HEK293 (cell line): Measurements from ENCODE around the gene SCOC.

Experiments used
- CTCF ChIA-PET: fragments of 350-600 bp; formaldehyde crosslinking; extraction: SDS; loops from one replicate; lab custom pipeline; 2021; ENCODE audit warnings: antibody characterized with exemption; lab: Yijun Ruan, JAX
- POLR2A ChIA-PET: fragments of 300-600 bp; formaldehyde crosslinking; extraction: SDS; loops from one replicate; lab custom pipeline; 2020; ENCODE audit warnings: antibody characterized with exemption, inconsistent platforms; lab: Yijun Ruan, JAX
- H3K27ac ChIP-seq: fragments of 200-500 bp; sonication (Bioruptor generic); 2 replicates; pipeline ENCODE4 v1.5.1; 2014; ENCODE audit warnings: low read depth, low read length, control low read depth, inconsistent platforms; ENCODE audit errors: extremely low read depth
- H3K36me3 ChIP-seq, 2 experiments: fragments of 200-500 bp in 1 of 2; sonication (Bioruptor generic) in 1 of 2; 1 replicate in 1 of 2; 2 replicates in 1 of 2; pipeline ENCODE4 v1.5.1; 2014 to 2017; ENCODE audit warnings: inconsistent platforms in 2 of 2, low read length in 2 of 2; ENCODE audit not compliant: control insufficient read depth in 2 of 2, insufficient read depth in 1 of 2
- H3K4me1 ChIP-seq: fragments of 200-500 bp; sonication (Bioruptor generic); 2 replicates; pipeline ENCODE4 v1.5.1; 2014; ENCODE audit warnings: mild to moderate bottlenecking, low read length, inconsistent platforms; ENCODE audit not compliant: control insufficient read depth, insufficient read depth
- H3K4me3 ChIP-seq: 2 replicates; pipeline ENCODE4 v1.5.1; 2011; ENCODE audit warnings: low read depth, mild to moderate bottlenecking, control low read depth, low read length, moderate library complexity
- H3K9me3 ChIP-seq: fragments of 200-500 bp; sonication (Bioruptor generic); 2 replicates; pipeline ENCODE4 v1.5.1; 2014; ENCODE audit warnings: low read depth, low read length, inconsistent platforms; ENCODE audit not compliant: control insufficient read depth, insufficient read depth
- BCL11B ChIP-seq: fragments of 450-650 bp; formaldehyde crosslinking; IDR thresholded peaks from 2 replicates; pipeline ENCODE4 v1.5.1; 2016; ENCODE audit warnings: low read depth, missing biosample characterization, missing genetic modification characterization
- INSM2 ChIP-seq: fragments of 450-650 bp; formaldehyde crosslinking; IDR thresholded peaks from 2 replicates; pipeline ENCODE4 v1.5.1; 2016; ENCODE audit warnings: missing biosample characterization, missing genetic modification characterization
- PRDM2 ChIP-seq: fragments of 450-650 bp; formaldehyde crosslinking; IDR thresholded peaks from 2 replicates; pipeline ENCODE4 v1.5.1; 2016; ENCODE audit warnings: missing biosample characterization, missing genetic modification characterization, borderline replicate concordance
- ZBTB1 ChIP-seq: fragments of 450-650 bp; formaldehyde crosslinking; IDR thresholded peaks from 2 replicates; pipeline ENCODE4 v1.5.1; 2016; ENCODE audit warnings: missing biosample characterization, missing genetic modification characterization
- ZBTB8A ChIP-seq: fragments of 450-650 bp; formaldehyde crosslinking; IDR thresholded peaks from 2 replicates; pipeline ENCODE4 v1.5.1; 2016; ENCODE audit warnings: missing biosample characterization, missing genetic modification characterization
- ZFP3 ChIP-seq: fragments of 450-650 bp; formaldehyde crosslinking; IDR thresholded peaks from 2 replicates; pipeline ENCODE4 v1.5.1; 2016; ENCODE audit warnings: low read depth, missing biosample characterization, missing genetic modification characterization
- ZFP41 ChIP-seq: fragments of 450-650 bp; formaldehyde crosslinking; IDR thresholded peaks from 2 replicates; pipeline ENCODE4 v1.5.1; 2016; ENCODE audit warnings: missing biosample characterization, missing genetic modification characterization, borderline replicate concordance
- ZNF140 ChIP-seq: fragments of 450-650 bp; formaldehyde crosslinking; IDR thresholded peaks from 2 replicates; pipeline ENCODE4 v1.5.1; 2016; ENCODE audit warnings: missing biosample characterization, missing genetic modification characterization
- ZNF221 ChIP-seq: fragments of 450-650 bp; formaldehyde crosslinking; IDR thresholded peaks from 2 replicates; pipeline ENCODE4 v1.5.1; 2017; ENCODE audit warnings: missing biosample characterization, missing genetic modification characterization, borderline replicate concordance
- ZNF324 ChIP-seq: fragments of 450-650 bp; formaldehyde crosslinking; IDR thresholded peaks from 2 replicates; pipeline ENCODE4 v1.5.1; 2016; ENCODE audit warnings: missing biosample characterization, missing genetic modification characterization
- ZNF48 ChIP-seq: fragments of 450-650 bp; formaldehyde crosslinking; IDR thresholded peaks from 2 replicates; pipeline ENCODE4 v1.5.1; 2016; ENCODE audit warnings: missing biosample characterization, missing genetic modification characterization
- ZNF514 ChIP-seq: fragments of 450-650 bp; formaldehyde crosslinking; IDR thresholded peaks from 2 replicates; pipeline ENCODE4 v1.5.1; 2016; ENCODE audit warnings: missing biosample characterization, missing genetic modification characterization
- ZNF518A ChIP-seq: fragments of 450-650 bp; formaldehyde crosslinking; conservative IDR thresholded peaks from 2 replicates; pipeline ENCODE4 v1.5.1; 2016; ENCODE audit warnings: low read depth, missing biosample characterization, missing genetic modification characterization
- ZNF521 ChIP-seq: fragments of 450-650 bp; formaldehyde crosslinking; IDR thresholded peaks from 2 replicates; pipeline ENCODE4 v1.5.1; 2017; ENCODE audit warnings: missing biosample characterization, mild to moderate bottlenecking, missing genetic modification characterization
- ZNF529 ChIP-seq: fragments of 450-650 bp; formaldehyde crosslinking; IDR thresholded peaks from 2 replicates; pipeline ENCODE4 v1.5.1; 2017; ENCODE audit warnings: missing genetic modification characterization, missing biosample characterization; ENCODE audit not compliant: insufficient replicate concordance
- ZNF561 ChIP-seq: fragments of 450-650 bp; IDR thresholded peaks from 2 replicates; pipeline ENCODE4 v1.5.1; 2018; ENCODE audit warnings: missing biosample characterization, missing genetic modification characterization, borderline replicate concordance
- ZNF580 ChIP-seq: fragments of 450-650 bp; formaldehyde crosslinking; IDR thresholded peaks from 2 replicates; pipeline ENCODE4 v1.5.1; 2016; ENCODE audit warnings: missing biosample characterization, missing genetic modification characterization
- ZNF585B ChIP-seq: fragments of 450-650 bp; formaldehyde crosslinking; IDR thresholded peaks from 2 replicates; pipeline ENCODE4 v1.5.1; 2016; ENCODE audit warnings: missing biosample characterization, missing genetic modification characterization
- ZNF639 ChIP-seq: fragments of 450-650 bp; formaldehyde crosslinking; IDR thresholded peaks from 2 replicates; pipeline ENCODE4 v1.5.1; 2016; ENCODE audit warnings: missing biosample characterization, missing genetic modification characterization
- ZNF777 ChIP-seq: fragments of 450-650 bp; formaldehyde crosslinking; IDR thresholded peaks from 2 replicates; pipeline ENCODE4 v1.5.1; 2017; ENCODE audit warnings: missing biosample characterization, missing genetic modification characterization, borderline replicate concordance
- ZNF837 ChIP-seq: fragments of 450-650 bp; formaldehyde crosslinking; IDR thresholded peaks from 2 replicates; pipeline ENCODE4 v1.5.1; 2016; ENCODE audit warnings: missing biosample characterization, missing genetic modification characterization

SCOC gene

GRCh38 chr4:140333523-140333922 is 39.9 kb upstream of the SCOC start:
- Histone ChIP-seq H3K4me3 (no peak overlapping the region), H3K27ac (no peak overlapping the region), H3K4me1 (no peaks in the 10 kb centered on the region), H3K36me3 (no peaks in the 10 kb centered on the region), H3K9me3 (no peaks in the 10 kb centered on the region)
- CTCF ChIA-PET, result interaction anchor here (1.9 kb wide), 1 partner anchor 26 kb away, joined by 11 read pairs; no protein-coding TSS in a partner anchor
- POLR2A ChIA-PET, result no interaction called here
- no peak for TF ChIP-seq ZNF514
- no peak for TF ChIP-seq ZNF48

GRCh38 chr4:140335076-140335475 is 38.4 kb upstream of the SCOC start:
- no peaks in the 10 kb centered on the region for H3K4me1 ChIP-seq
- no peak overlapping the region for H3K27ac ChIP-seq
- CTCF ChIA-PET, result interaction anchor here (0.6 to 1.0 kb wide), 2 partner anchors 9 to 33 kb away, joined by 3 to 4 read pairs; no protein-coding TSS in a partner anchor
- no peak overlapping the region for H3K4me3 ChIP-seq
- POLR2A ChIA-PET, result no interaction called here
- H3K9me3 ChIP-seq, result no peaks in the 10 kb centered on the region
- no peaks in the 10 kb centered on the region for H3K36me3 ChIP-seq
- TF ChIP-seq ZNF639 (tag by site-specific recombination) (no peak), ZNF561 (tag by site-specific recombination) (no peak), ZNF529 (tag by site-specific recombination) (no peak), ZNF140 (no peak), PRDM2 (tag by site-specific recombination) (no peak), ZNF518A (tag by site-specific recombination) (no peak), ZNF837 (tag by site-specific recombination) (no peak), ZBTB8A (tag by site-specific recombination) (no peak), ZFP41 (tag by site-specific recombination) (no peak), ZBTB1 (tag by site-specific recombination) (no peak), BCL11B (tag by site-specific recombination) (no peak), ZNF585B (tag by site-specific recombination) (no peak), ZNF580 (tag by site-specific recombination) (no peak), ZFP3 (tag by site-specific recombination) (no peak), ZNF221 (tag by site-specific recombination) (no peak), ZNF324 (no peak), ZNF777 (tag by site-specific recombination) (no peak), ZNF521 (tag by site-specific recombination) (no peak), INSM2 (tag by site-specific recombination) (no peak)
- TF ChIP-seq, all 188 proteins: peak for 0
